B cell (primary cell): ENCODE results near the gene CDK12. TPM values are rescaled to one million over a fixed set of nuclear protein-coding genes. Genes with fewer than 3 reads are reported as not detected.

Experiments used
- ATAC-seq: fragments of 200-7000 bp; cut with Tn5 transposase; one replicate; pipeline ENCODE4 v1.10.0; 2021; ENCODE audit warnings: low read depth, mild to moderate bottlenecking, moderate number of reproducible peaks, moderate library complexity
- CTCF ChIA-PET: fragments of 350-600 bp; sonication (Branson Sonifier 250); formaldehyde crosslinking; loops from one replicate; lab custom pipeline; 2021; ENCODE audit warnings: antibody characterized with exemption, inconsistent platforms; lab: Charles Lee
- POLR2A ChIA-PET: fragments of 350-600 bp; sonication (Branson Sonifier 250); formaldehyde crosslinking; loops from one replicate; lab custom pipeline; 2021; ENCODE audit warnings: antibody characterized with exemption; lab: Charles Lee
- DNase-seq: peaks from one replicate; pipeline ENCODE4 v3.0.0; 2013
- H2AFZ ChIP-seq: 2 replicates; pipeline ENCODE4 v1.6.1; 2012; ENCODE audit warnings: mild to moderate bottlenecking, low read depth, low read length; ENCODE audit not compliant: insufficient read depth, poor library complexity, severe bottlenecking
- H3K27ac ChIP-seq, 2 donors: 1 replicate in 1 of 2; 2 replicates in 1 of 2; pipeline ENCODE4 v1.5.1; 2012 to 2013; ENCODE audit warnings: low read length in 2 of 2, mild to moderate bottlenecking in 2 of 2, moderate library complexity in 1 of 2
- H3K27me3 ChIP-seq, 4 experiments: fragments of 200-600 bp in 1 of 4; sonication (generic) in 1 of 4; replicated peaks in 1 of 4; 1 replicate in 2 of 4; 2 replicates in 2 of 4; pipeline versions ENCODE4 v1.6.1 to v1.7.0; 2013 to 2016; ENCODE audit warnings: low read length in 3 of 4, mild to moderate bottlenecking in 2 of 4, mixed read lengths in 1 of 4, moderate library complexity in 1 of 4; ENCODE audit not compliant: insufficient read depth in 4 of 4, control insufficient read depth in 3 of 4; ENCODE audit errors: control extremely low read depth in 1 of 4
- H3K36me3 ChIP-seq, 2 experiments: replicated peaks in 1 of 2; 1 replicate in 1 of 2; 2 replicates in 1 of 2; pipeline versions ENCODE4 v1.6.1 to v1.7.1; 2013; ENCODE audit warnings: low read length in 1 of 2; ENCODE audit not compliant: insufficient read depth in 2 of 2, control insufficient read depth in 1 of 2; ENCODE audit errors: control extremely low read depth in 1 of 2, extremely low read depth in 1 of 2
- H3K4me1 ChIP-seq, 2 donors: fragments of 200-600 bp in 1 of 2; sonication (generic) in 1 of 2; 1 replicate in 1 of 2; 2 replicates in 1 of 2; pipeline versions ENCODE4 v1.5.1 to v1.6.1; 2013 to 2017; ENCODE audit warnings: low read length in 2 of 2; ENCODE audit not compliant: control insufficient read depth in 2 of 2, insufficient read depth in 2 of 2
- H3K4me2 ChIP-seq: replicated peaks from 2 replicates; pipeline ENCODE3; 2012; ENCODE audit warnings: mild to moderate bottlenecking, low read depth, low read length; ENCODE audit not compliant: poor library complexity, severe bottlenecking
- H3K4me3 ChIP-seq, 5 experiments: fragments of 200-600 bp in 1 of 5; sonication (generic) in 1 of 5; 1 replicate in 3 of 5; 2 replicates in 2 of 5; pipeline versions ENCODE4 v1.5.1 to v1.7.0; 2011 to 2016; ENCODE audit warnings: low read length in 4 of 5, mild to moderate bottlenecking in 4 of 5, low read depth in 2 of 5, control low read depth in 1 of 5, moderate library complexity in 1 of 5; ENCODE audit not compliant: insufficient read depth in 1 of 5; ENCODE audit errors: control extremely low read depth in 1 of 5, extremely low read depth in 1 of 5
- H3K79me2 ChIP-seq: fragments of 200-600 bp; sonication (generic); one replicate; pipeline ENCODE4 v1.6.0; 2016; ENCODE audit warnings: low read length; ENCODE audit not compliant: control insufficient read depth, insufficient read depth
- H3K9ac ChIP-seq: fragments of 200-600 bp; sonication (generic); 2 replicates; pipeline ENCODE4 v1.6.1; 2017; ENCODE audit warnings: mild to moderate bottlenecking, low read length, moderate library complexity
- H3K9me3 ChIP-seq, 3 donors: one replicate each; pipeline versions ENCODE4 v1.6.1 to v1.7.1; 2013; ENCODE audit warnings: low read length in 2 of 3; ENCODE audit not compliant: control insufficient read depth in 2 of 3, insufficient read depth in 1 of 3; ENCODE audit errors: control extremely low read depth in 1 of 3
- H4K20me1 ChIP-seq: 2 replicates; pipeline ENCODE4 v1.6.0; 2012; ENCODE audit warnings: mild to moderate bottlenecking, low read length; ENCODE audit not compliant: insufficient read depth, control insufficient read depth, poor library complexity, severe bottlenecking
- H3K27ac Mint-ChIP-seq: one replicate; pipeline ENCODE4 v1.8.0; 2021; ENCODE audit warnings: mixed read lengths
- H3K27me3 Mint-ChIP-seq: one replicate; pipeline ENCODE4 v1.8.0; 2021; ENCODE audit warnings: mixed read lengths
- H3K4me1 Mint-ChIP-seq: one replicate; pipeline ENCODE4 v1.8.0; 2021; ENCODE audit warnings: mixed read lengths
- H3K4me3 Mint-ChIP-seq: one replicate; pipeline ENCODE4 v1.8.0; 2021; ENCODE audit warnings: mixed read lengths
- H3K9me3 Mint-ChIP-seq: one replicate; pipeline ENCODE4 v1.8.0; 2022; ENCODE audit warnings: mixed read lengths; ENCODE audit not compliant: insufficient read depth
- EZH2 ChIP-seq: IDR thresholded peaks from 2 replicates; pipeline ENCODE4 v1.6.1; 2012; ENCODE audit warnings: borderline replicate concordance, low read depth, mild to moderate bottlenecking, moderate library complexity, low read length; ENCODE audit not compliant: insufficient read depth, poor library complexity, severe bottlenecking
- WGBS: methylation state at CpG from one replicate; pipeline ENCODE4 v1.1.5; 2013; ENCODE audit warnings: missing lambda C conversion rate; ENCODE audit not compliant: insufficient coverage; 5-methylcytosine and 5-hydroxymethylcytosine counted together
- intact Hi-C: fragments of 100-400 bp; cut with micrococcal nuclease; formaldehyde crosslinking; loops from one replicate; pipeline ENCODE4 v1.10.0; 2022
- polyA plus RNA-seq: library from polyadenylated mRNA; depleted of rRNA; stranded (reverse); fragments of >200 nt; gene quantifications from 2 replicates; pipeline ENCODE4 v1.2.3, GENCODE V29; 2012
- total RNA-seq, 2 donors: library from RNA; stranded (reverse); fragments of 120-200 nt in 1 of 2; gene quantifications; 1 replicate in 1 of 2; 2 replicates in 1 of 2; pipeline versions ENCODE4 v1.2.3 to v1.2.4, GENCODE V29; 2013 to 2022
- TF ChIP-seq, protein P1 (sequence below): fragments of 200-600 bp; IDR thresholded peaks from one replicate; pipeline ENCODE4 v1.8.0; 2022; ENCODE audit warnings: antibody characterized with exemption, mild to moderate bottlenecking

Gene CDK12
- total and polyA plus RNA-seq, 2 donors (not counting 1 experiment from before 2014, with no cell fraction given) = 29.8 to 117 TPM

DNA sequence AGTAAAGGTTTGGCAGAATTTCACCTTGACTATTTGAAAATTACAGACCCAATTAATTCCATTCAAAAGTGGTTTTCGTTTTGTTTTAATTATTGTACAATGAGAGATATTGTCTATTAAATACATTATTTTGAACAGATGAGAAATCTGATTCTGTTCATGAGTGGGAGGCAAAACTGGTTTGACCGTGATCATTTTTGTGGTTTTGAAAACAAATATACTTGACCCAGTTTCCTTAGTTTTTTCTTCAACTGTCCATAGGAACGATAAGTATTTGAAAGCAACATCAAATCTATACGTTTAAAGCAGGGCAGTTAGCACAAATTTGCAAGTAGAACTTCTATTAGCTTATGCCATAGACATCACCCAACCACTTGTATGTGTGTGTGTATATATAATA is 72.6 kb downstream of the CDK12 start:
- intact Hi-C loops = no loop called here
- H4K20me1 ChIP-seq = no peaks in the 10 kb centered on the region
- no peaks in the 10 kb centered on the region for H3K9me3 ChIP-seq
- no peak overlapping the region for H3K27ac ChIP-seq
- no peak overlapping the region for H3K9ac ChIP-seq
- Mint-ChIP-seq H3K9me3 (no peaks in the 10 kb centered on the region), H3K27me3 (no peaks in the 10 kb centered on the region), H3K4me1 (peaks cover 9% of the 10 kb centered on the region), H3K4me3 (no peak overlapping the region), H3K27ac (no peak overlapping the region)
- H3K4me2 ChIP-seq = no peak overlapping the region
- ATAC-seq (no peak), DNase-seq (no peak)
- no CpG with 5 or more reads among the region's 4 CpGs for WGBS
- H3K4me1 ChIP-seq = peaks cover 5 to 6% of the 10 kb centered on the region in 2 donors
- ChIA-PET CTCF (no interaction called here), POLR2A (no interaction called here)
- H3K4me3 ChIP-seq = no peak overlapping the region
- H2AFZ ChIP-seq = no peak overlapping the region
- peaks cover under 1 to 19% of the 10 kb centered on the region in 2 experiments for H3K36me3 ChIP-seq
- H3K79me2 ChIP-seq = no peaks in the 10 kb centered on the region
- TF ChIP-seq EZH2 = no peak
- TF ChIP-seq, protein P1, sequence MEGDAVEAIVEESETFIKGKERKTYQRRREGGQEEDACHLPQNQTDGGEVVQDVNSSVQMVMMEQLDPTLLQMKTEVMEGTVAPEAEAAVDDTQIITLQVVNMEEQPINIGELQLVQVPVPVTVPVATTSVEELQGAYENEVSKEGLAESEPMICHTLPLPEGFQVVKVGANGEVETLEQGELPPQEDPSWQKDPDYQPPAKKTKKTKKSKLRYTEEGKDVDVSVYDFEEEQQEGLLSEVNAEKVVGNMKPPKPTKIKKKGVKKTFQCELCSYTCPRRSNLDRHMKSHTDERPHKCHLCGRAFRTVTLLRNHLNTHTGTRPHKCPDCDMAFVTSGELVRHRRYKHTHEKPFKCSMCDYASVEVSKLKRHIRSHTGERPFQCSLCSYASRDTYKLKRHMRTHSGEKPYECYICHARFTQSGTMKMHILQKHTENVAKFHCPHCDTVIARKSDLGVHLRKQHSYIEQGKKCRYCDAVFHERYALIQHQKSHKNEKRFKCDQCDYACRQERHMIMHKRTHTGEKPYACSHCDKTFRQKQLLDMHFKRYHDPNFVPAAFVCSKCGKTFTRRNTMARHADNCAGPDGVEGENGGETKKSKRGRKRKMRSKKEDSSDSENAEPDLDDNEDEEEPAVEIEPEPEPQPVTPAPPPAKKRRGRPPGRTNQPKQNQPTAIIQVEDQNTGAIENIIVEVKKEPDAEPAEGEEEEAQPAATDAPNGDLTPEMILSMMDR = no peak
- H3K27me3 ChIP-seq = no peaks in the 10 kb centered on the region

DNA sequence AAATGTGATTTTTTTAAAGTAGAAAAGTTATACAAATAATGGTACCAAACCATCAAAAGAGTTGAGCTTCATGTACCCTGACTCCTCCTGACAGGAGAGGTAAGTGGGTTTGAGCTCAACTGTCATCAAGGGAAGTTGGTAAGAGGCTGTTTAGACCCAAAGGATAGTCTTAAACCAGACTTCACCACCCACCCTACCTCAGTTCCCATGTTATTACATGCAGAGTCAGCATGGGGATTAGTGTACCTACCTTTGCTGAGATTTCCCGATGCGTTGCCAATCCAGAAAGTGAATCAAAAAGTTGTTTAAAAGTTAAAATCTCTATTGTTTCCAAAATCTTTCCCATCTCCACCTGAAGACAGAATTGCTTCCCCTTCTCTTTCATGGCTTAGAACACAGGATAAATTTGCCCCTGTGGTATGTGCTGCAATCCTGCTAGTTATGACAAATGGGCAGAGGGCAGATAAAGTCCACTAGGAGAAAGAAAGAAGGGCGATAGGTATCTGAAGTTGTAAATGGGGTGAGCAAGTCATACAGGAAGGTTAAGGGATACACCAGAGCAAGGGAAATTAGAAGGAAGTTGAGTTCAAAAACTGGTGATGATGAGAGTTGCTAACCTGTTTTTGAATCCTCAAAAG is 73.6 kb downstream of the CDK12 start:
- no peak for DNase-seq
- no peak for ATAC-seq
- H2AFZ ChIP-seq = no peak overlapping the region
- no peak overlapping the region for H3K4me2 ChIP-seq
- no peak overlapping the region for H3K27ac ChIP-seq
- no peak overlapping the region for H3K9ac ChIP-seq
- no peaks in the 10 kb centered on the region for H3K9me3 Mint-ChIP-seq
- H3K4me1 ChIP-seq = peaks cover 7 to 8% of the 10 kb centered on the region in 2 donors
- H3K4me3 Mint-ChIP-seq = no peak overlapping the region
- no peaks in the 10 kb centered on the region for H3K27me3 Mint-ChIP-seq
- H3K9me3 ChIP-seq = no peaks in the 10 kb centered on the region
- H3K4me1 Mint-ChIP-seq = peaks cover 14% of the 10 kb centered on the region
- no peaks in the 10 kb centered on the region for H4K20me1 ChIP-seq
- ChIA-PET CTCF (interaction anchor here (0.9 kb wide), 1 partner anchor 87 kb away, joined by 3 read pairs; no protein-coding TSS in a partner anchor), POLR2A (no interaction called here)
- no peaks in the 10 kb centered on the region for H3K79me2 ChIP-seq
- H3K27ac Mint-ChIP-seq = no peak overlapping the region
- H3K36me3 ChIP-seq = peaks cover 0 to 11% of the 10 kb centered on the region in 2 experiments
- H3K27me3 ChIP-seq = no peaks in the 10 kb centered on the region
- H3K4me3 ChIP-seq = no peak overlapping the region
- intact Hi-C loops = no loop called here
- no peak for TF ChIP-seq EZH2
- TF ChIP-seq, protein P1 = no peak
- WGBS = 100% methylated on average over 1 of the region's 3 CpGs
